Fibroblast of mammary gland (primary cell): Measurements from ENCODE around the gene MED13.

Experiments
- DNase-seq: peaks from one replicate; pipeline ENCODE4 v3.0.0-alpha.2; 2010; ENCODE audit warnings: low read depth
- H3K4me3 ChIP-seq: 2 replicates; pipeline ENCODE4 v1.5.1; 2011; ENCODE audit warnings: low read depth, mild to moderate bottlenecking, low read length, moderate library complexity; ENCODE audit not compliant: control insufficient read depth
- TF ChIP-seq, protein P1 (sequence below): conservative IDR thresholded peaks from 2 replicates; pipeline ENCODE4 v1.5.1; 2011; ENCODE audit warnings: low read depth, low read length, inconsistent platforms; ENCODE audit not compliant: control insufficient read depth, insufficient read depth

Gene MED13

GRCh38 chr17:62045109-62045508, 20.0 kb downstream of the MED13 start:
- DNase-seq: no peak
- TF ChIP-seq, protein P1, sequence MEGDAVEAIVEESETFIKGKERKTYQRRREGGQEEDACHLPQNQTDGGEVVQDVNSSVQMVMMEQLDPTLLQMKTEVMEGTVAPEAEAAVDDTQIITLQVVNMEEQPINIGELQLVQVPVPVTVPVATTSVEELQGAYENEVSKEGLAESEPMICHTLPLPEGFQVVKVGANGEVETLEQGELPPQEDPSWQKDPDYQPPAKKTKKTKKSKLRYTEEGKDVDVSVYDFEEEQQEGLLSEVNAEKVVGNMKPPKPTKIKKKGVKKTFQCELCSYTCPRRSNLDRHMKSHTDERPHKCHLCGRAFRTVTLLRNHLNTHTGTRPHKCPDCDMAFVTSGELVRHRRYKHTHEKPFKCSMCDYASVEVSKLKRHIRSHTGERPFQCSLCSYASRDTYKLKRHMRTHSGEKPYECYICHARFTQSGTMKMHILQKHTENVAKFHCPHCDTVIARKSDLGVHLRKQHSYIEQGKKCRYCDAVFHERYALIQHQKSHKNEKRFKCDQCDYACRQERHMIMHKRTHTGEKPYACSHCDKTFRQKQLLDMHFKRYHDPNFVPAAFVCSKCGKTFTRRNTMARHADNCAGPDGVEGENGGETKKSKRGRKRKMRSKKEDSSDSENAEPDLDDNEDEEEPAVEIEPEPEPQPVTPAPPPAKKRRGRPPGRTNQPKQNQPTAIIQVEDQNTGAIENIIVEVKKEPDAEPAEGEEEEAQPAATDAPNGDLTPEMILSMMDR: no peak
- H3K4me3 ChIP-seq: no peak overlapping the region

DNA sequence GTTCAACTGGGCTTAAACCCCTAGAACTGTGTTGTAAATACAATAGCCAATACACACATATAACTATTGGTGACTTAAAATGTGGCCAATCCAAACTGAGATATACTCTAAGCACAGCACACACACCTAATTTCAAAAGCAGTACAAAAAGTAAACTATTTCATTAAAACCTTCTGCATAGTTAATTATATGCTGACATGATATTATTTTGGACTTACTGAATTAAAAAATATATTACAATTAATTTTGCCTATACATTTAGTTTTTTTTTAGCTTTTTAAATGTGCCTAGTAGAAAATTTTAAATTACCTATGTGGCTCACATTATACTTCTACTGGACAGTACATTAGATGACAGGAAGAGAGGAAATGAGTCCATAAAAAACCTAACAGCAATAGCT, 21.5 kb downstream of the MED13 start:
- TF ChIP-seq, protein P1: no peak

DNA sequence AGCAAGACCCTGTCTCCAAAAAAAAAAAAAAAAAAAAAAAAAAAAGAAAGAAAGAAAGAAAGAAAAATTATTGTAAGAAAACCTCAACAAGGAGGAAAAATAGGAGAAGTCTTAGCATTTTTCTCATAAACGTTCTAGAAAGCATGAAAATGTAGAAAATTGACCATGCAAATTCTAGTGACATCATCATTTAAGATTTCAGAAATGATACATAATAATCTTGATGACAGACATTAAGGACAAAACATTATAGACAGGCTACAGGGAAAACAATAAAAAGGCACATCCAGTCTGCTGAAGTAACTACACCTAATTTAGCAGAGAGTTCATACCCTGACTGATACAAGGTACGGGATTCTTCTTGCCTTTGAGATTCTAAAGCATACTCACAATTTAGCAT, 21.9 kb downstream of the MED13 start:
- TF ChIP-seq, protein P1: no peak
- DNase-seq: no peak
- no peak overlapping the region for H3K4me3 ChIP-seq

More for the DNA sequence above, 21.5 kb downstream of the MED13 start:
- no peak for DNase-seq
- H3K4me3 ChIP-seq: no peak overlapping the region

GRCh38 chr17:62038248-62038647, 26.8 kb downstream of the MED13 start:
- DNase-seq: no peak
- TF ChIP-seq, protein P1: no peak
- no peak overlapping the region for H3K4me3 ChIP-seq

GRCh38 chr17:62033317-62033716, 31.8 kb downstream of the MED13 start:
- TF ChIP-seq, protein P1: no peak
- peak; percentile 25 for DNase-seq
- H3K4me3 ChIP-seq: no peak overlapping the region

GRCh38 chr17:62032480-62032879, 32.6 kb downstream of the MED13 start:
- TF ChIP-seq, protein P1: no peak
- no peak overlapping the region for H3K4me3 ChIP-seq
- DNase-seq: no peak

- TF ChIP-seq, protein P1: no peak
- no peak for DNase-seq
Observed at GRCh38 chr17:62030264-62030663, 34.8 kb downstream of the MED13 start.

More at GRCh38 chr17:62030264-62030663, 34.8 kb downstream of the MED13 start:
- no peak overlapping the region for H3K4me3 ChIP-seq
